K562 (cell line): ENCODE results near the gene TTLL8. TPM values are rescaled to one million over a fixed set of nuclear protein-coding genes. Genes with fewer than 3 reads are reported as not detected.

ENCODE experiments used
- CTCF ChIP-seq, 3 experiments: IDR thresholded peaks in 2 of 3; conservative IDR thresholded peaks in 1 of 3; 2 replicates each; pipeline ENCODE4 v1.5.1; 2011 to 2012; ENCODE audit warnings: low read length in 3 of 3, mild to moderate bottlenecking in 3 of 3, control low read depth in 2 of 3, improper control_type of control experiment in 1 of 3, inconsistent platforms in 1 of 3, low read depth in 1 of 3, mixed read lengths in 1 of 3, moderate library complexity in 1 of 3; ENCODE audit not compliant: insufficient read depth in 2 of 3
- REST ChIP-seq, 2 experiments: fragments of 450-650 bp; formaldehyde crosslinking in 1 of 2; IDR thresholded peaks; 2 replicates each; pipeline versions ENCODE4 v1.4.0 to v1.6.1; 2014 to 2020; ENCODE audit warnings: mild to moderate bottlenecking in 2 of 2, borderline replicate concordance in 1 of 2, low read depth in 1 of 2
- TFAP4 ChIP-seq: sonication (generic); formaldehyde crosslinking; IDR thresholded peaks from 2 replicates; pipeline ENCODE4 v1.8.0; 2022; ENCODE audit warnings: missing genetic modification reagents, mild to moderate bottlenecking, moderate library complexity, borderline replicate concordance
- ZNF134 ChIP-seq: fragments of 250-450 bp; sonication (Bioruptor Pico); conservative IDR thresholded peaks from 2 replicates; pipeline ENCODE4 v1.4.0; 2020
- ZNF217 ChIP-seq: sonication (generic); formaldehyde crosslinking; IDR thresholded peaks from 2 replicates; pipeline ENCODE4 v1.8.0; 2022; ENCODE audit warnings: mild to moderate bottlenecking, missing genetic modification reagents
- ZNF239 ChIP-seq: fragments of 250-450 bp; sonication (Bioruptor Pico); IDR thresholded peaks from 2 replicates; pipeline ENCODE4 v1.4.0; 2020; ENCODE audit warnings: mild to moderate bottlenecking
- ZNF280B ChIP-seq: fragments of 250-450 bp; sonication (Bioruptor Pico); IDR thresholded peaks from 2 replicates; pipeline ENCODE4 v1.5.1; 2021; ENCODE audit warnings: mild to moderate bottlenecking
- polyA plus RNA-seq, 8 experiments: library from polyadenylated mRNA; depleted of rRNA in 4 of 8; stranded (reverse) in 5 of 8; unstranded in 3 of 8; fragments of >200 nt; fragmentation: Nextera tagmentation in 2 of 8; fragmentation: Illumina TruSeq in 1 of 8; extraction: Ambion mirVana in 2 of 8; extraction: Trizol in 1 of 8; gene quantifications; 2 replicates each; pipeline versions ENCODE4 v1.2.1 to v1.2.3, GENCODE V29; 2011 to 2014; ENCODE audit warnings: inconsistent platforms in 1 of 8, missing spikeins in 1 of 8
- total RNA-seq, 7 experiments: library from RNA; depleted of rRNA in 6 of 7; stranded (reverse); fragments of >200 nt in 6 of 7; fragmentation: Illumina TruSeq in 2 of 7; extraction: Trizol in 2 of 7; gene quantifications; 2 replicates each; pipeline versions ENCODE4 v1.2.1 to v1.2.3, GENCODE V29; 2011 to 2021; ENCODE audit warnings: low replicate concordance in 1 of 7

The TTLL8 gene
- total and polyA plus RNA-seq, 9 of the 15 experiments (the other 6 are each of a cell fraction or from before 2014, with no cell fraction given) = not detected

- no peak for TF ChIP-seq ZNF280B (CRISPR knock-in tag)
- no peak for TF ChIP-seq ZNF217 (CRISPR knock-in tag)
- TF ChIP-seq REST (IDR thresholded peaks at IDR 0.05; ENCODE audit: borderline replicate concordance) = peak; percentile 56; the same call in 1 of the 2 replicates
- TF ChIP-seq REST (CRISPR knock-in tag; IDR thresholded peaks at IDR 0.05; ENCODE audit: low read depth) = no peak
- TF ChIP-seq ZNF134 (CRISPR knock-in tag) = no peak
- peak; percentile 23 to 49 (median 25); a peak in 2 of 6 replicates for TF ChIP-seq CTCF (IDR thresholded peaks at IDR 0.05 in 2 of 3, conservative IDR thresholded peaks at IDR 0.05 in 1 of 3; ENCODE audit: insufficient read depth in 2 of 3, low read depth in 1 of 3, low read length in 3 of 3)
- no peak for TF ChIP-seq ZNF239 (CRISPR knock-in tag)
- TF ChIP-seq TFAP4 (CRISPR knock-in tag) = peak; percentile 82; the same call in 1 of the 2 replicates
These were observed 45.6 kb downstream of the TTLL8 start, which contains the start of gene IL17REL (continued) for GRCh38 chr22:50012211-50013181.
